H1 (cell line): Measurements from ENCODE around the gene BSG.

Experiments used
- BACH1 ChIP-seq: IDR thresholded peaks from 2 replicates; pipeline ENCODE4 v1.6.1; 2012; ENCODE audit warnings: low read length, improper control_type of control experiment
- EZH2 ChIP-seq: fragments of 200-600 bp; sonication (generic); IDR thresholded peaks from 2 replicates; pipeline ENCODE4 v1.7.1; 2012; ENCODE audit warnings: low read depth, mild to moderate bottlenecking, moderate library complexity, low read length, inconsistent platforms; ENCODE audit not compliant: severe bottlenecking
- HDAC2 ChIP-seq, 2 experiments: fragments of 300-600 bp in 1 of 2; sonication (generic) in 1 of 2; IDR thresholded peaks; 2 replicates each; pipeline ENCODE4 v1.6.1; 2011 to 2012; ENCODE audit warnings: low read depth in 2 of 2, low read length in 2 of 2, mild to moderate bottlenecking in 2 of 2, moderate library complexity in 2 of 2, borderline replicate concordance in 1 of 2, inconsistent platforms in 1 of 2
- HDAC6 ChIP-seq: IDR thresholded peaks from one replicate; pipeline ENCODE4 v1.7.1; 2012; ENCODE audit warnings: low read depth, mild to moderate bottlenecking, inconsistent platforms, low read length, moderate library complexity
- KDM1A ChIP-seq: fragments of 200-600, 300-600 bp; sonication (generic); IDR thresholded peaks from 2 replicates; pipeline ENCODE4 v1.7.1; 2016; ENCODE audit warnings: mild to moderate bottlenecking, low read length, borderline replicate concordance
- NRF1 ChIP-seq: IDR thresholded peaks from 2 replicates; pipeline ENCODE4 v1.6.1; 2011; ENCODE audit warnings: mild to moderate bottlenecking, low read depth, low read length, improper control_type of control experiment
- POLR2A ChIP-seq, 2 experiments: IDR thresholded peaks; 1 replicate in 1 of 2; 2 replicates in 1 of 2; pipeline ENCODE4 v1.6.1; 2011; ENCODE audit warnings: low read depth in 2 of 2, low read length in 2 of 2, mild to moderate bottlenecking in 2 of 2; ENCODE audit errors: control extremely low read depth in 1 of 2
- POLR2AphosphoS5 ChIP-seq: IDR thresholded peaks from 2 replicates; pipeline ENCODE4 v1.6.1; 2011; ENCODE audit warnings: low read depth, low read length
- RBBP5 ChIP-seq: IDR thresholded peaks from 2 replicates; pipeline ENCODE4 v1.7.1; 2012; ENCODE audit warnings: low read depth, mild to moderate bottlenecking, inconsistent platforms, low read length, moderate library complexity, borderline replicate concordance
- SP1 ChIP-seq: IDR thresholded peaks from 2 replicates; pipeline ENCODE4 v1.6.1; 2011; ENCODE audit warnings: low read depth, low read length
- TAF1 ChIP-seq: IDR thresholded peaks from 2 replicates; pipeline ENCODE4 v1.6.1; 2011; ENCODE audit warnings: mild to moderate bottlenecking, low read depth, low read length
- USF2 ChIP-seq: IDR thresholded peaks from 2 replicates; pipeline ENCODE4 v1.6.1; 2011; ENCODE audit warnings: low read length, improper control_type of control experiment
- TF ChIP-seq, protein P1 (sequence below): IDR thresholded peaks from 2 replicates; pipeline ENCODE4 v1.6.1; 2011; ENCODE audit warnings: low read depth, mild to moderate bottlenecking, low read length; ENCODE audit not compliant: insufficient read depth

GRCh38 chr19:593055-593454 is 20.7 kb downstream of the BSG start:
- TF ChIP-seq EZH2 = no peak
- no peak for TF ChIP-seq POLR2A (IDR thresholded peaks at IDR 0.05; ENCODE audit: control extremely low read depth in 1 of 2, low read depth in 2 of 2, low read length in 2 of 2)
- no peak for TF ChIP-seq HDAC6
- TF ChIP-seq TAF1 = no peak
- TF ChIP-seq USF2 = no peak
- TF ChIP-seq POLR2AphosphoS5 = no peak
- no peak for TF ChIP-seq BACH1
- TF ChIP-seq NRF1 = no peak
- no peak for TF ChIP-seq KDM1A
- no peak for TF ChIP-seq HDAC2 (IDR thresholded peaks at IDR 0.05; ENCODE audit: borderline replicate concordance in 1 of 2, low read depth in 2 of 2, low read length in 2 of 2)
- no peak for TF ChIP-seq RBBP5
- TF ChIP-seq, protein P1, sequence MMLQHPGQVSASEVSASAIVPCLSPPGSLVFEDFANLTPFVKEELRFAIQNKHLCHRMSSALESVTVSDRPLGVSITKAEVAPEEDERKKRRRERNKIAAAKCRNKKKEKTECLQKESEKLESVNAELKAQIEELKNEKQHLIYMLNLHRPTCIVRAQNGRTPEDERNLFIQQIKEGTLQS = no peak
- no peak for TF ChIP-seq SP1
